GM21723 (cell line): Measurements from ENCODE around the gene SMC6.

ENCODE experiments used
- ATAC-seq: cut with Tn5 transposase; IDR thresholded peaks from one replicate; pipeline ENCODE4 v1.9.1; 2021; ENCODE audit warnings: mild to moderate bottlenecking, moderate library complexity; ENCODE audit not compliant: unreplicated experiment

Gene SMC6

GRCh38 chr2:17719562-17720371 is 33.8 kb downstream of the SMC6 start:
- peak; percentile 76 for ATAC-seq

GRCh38 chr2:17718689-17719088 is 34.9 kb downstream of the SMC6 start:
- no peak for ATAC-seq

DNA sequence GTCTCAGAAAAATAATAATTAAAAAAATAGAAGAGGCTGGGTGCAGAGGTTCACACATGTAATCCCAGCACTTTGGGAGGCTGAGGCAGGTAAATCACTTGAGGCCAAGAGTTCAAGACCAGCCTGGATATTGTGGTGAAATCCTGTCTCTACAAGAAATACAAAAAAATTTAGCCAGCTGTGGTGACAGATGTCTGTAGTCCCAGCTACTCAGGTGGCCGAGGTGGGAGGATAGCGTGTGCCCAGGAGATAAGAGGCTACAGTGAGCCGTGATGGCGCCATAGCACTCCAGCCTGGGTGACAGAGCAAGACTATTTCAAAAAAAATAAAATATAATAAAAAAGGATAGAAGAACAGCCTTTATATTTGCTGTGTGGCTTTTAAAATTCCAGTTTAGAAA is 35.9 kb downstream of the SMC6 start:
- no peak for ATAC-seq

GRCh38 chr2:17713291-17713690 is 40.3 kb downstream of the SMC6 start:
- no peak for ATAC-seq

GRCh38 chr2:17710547-17711248 is 42.9 kb downstream of the SMC6 start:
- ATAC-seq: no peak

- no peak for ATAC-seq
These were observed 43.7 kb downstream of the SMC6 start for GRCh38 chr2:17709897-17710296.

DNA sequence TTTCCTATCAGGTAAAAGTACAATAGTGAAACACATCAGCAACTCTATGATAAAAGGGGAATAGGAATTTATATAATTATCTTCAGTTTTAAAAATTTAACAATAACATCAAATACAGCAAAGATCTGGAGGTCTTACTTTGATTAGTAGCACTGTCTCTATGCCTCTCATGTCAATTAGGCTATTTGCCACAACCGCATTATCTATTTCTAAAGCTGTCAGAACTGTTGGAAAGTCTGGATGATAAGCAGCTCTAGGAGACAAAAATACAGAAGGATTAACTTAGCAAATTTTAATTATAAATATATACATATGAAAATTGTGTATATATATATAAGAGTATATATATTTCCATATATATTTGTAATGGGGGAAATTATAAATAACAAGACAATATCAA is 45.1 kb downstream of the SMC6 start:
- no peak for ATAC-seq

- no peak for ATAC-seq
These were observed 46.8 kb downstream of the SMC6 start for GRCh38 chr2:17706845-17707244.

DNA sequence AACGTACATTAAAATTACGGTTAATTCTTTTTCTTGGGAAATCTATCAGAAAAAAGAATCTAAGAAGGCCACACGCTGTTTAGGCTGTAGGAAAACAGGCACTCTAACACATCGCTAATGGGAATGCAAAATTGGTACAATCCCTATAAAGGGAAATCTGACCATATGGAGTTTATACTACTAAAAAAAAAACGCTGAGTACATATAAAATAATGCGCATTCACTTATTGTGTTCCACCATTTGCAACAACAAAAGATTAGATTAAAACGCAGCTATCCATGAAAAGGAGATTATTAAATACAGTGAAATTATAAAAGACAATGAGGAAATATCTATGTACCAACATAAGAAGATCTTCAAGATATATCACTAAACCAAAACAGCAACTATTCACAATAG is 62.8 kb downstream of the SMC6 start:
- ATAC-seq: no peak

GRCh38 chr2:17689010-17689409 is 64.6 kb downstream of the SMC6 start:
- ATAC-seq: no peak

DNA sequence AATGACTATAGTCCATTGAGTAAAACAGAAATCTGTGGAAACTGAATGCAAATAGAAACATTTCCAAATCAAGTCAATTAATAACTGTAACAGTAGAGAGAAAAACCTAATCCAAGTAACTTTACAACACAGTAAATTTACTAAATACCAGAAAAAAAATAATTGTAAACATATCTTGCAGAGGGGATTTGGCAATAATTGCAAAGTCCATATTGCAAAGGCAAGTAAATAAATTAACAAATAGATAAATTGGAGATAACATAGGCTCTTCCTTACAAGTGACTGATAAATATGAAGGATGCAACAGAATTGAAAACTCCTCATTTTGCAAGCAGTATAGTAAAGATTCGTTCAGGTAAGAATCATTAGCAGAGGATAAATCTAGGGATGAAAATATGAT is 65.0 kb downstream of the SMC6 start:
- no peak for ATAC-seq

DNA sequence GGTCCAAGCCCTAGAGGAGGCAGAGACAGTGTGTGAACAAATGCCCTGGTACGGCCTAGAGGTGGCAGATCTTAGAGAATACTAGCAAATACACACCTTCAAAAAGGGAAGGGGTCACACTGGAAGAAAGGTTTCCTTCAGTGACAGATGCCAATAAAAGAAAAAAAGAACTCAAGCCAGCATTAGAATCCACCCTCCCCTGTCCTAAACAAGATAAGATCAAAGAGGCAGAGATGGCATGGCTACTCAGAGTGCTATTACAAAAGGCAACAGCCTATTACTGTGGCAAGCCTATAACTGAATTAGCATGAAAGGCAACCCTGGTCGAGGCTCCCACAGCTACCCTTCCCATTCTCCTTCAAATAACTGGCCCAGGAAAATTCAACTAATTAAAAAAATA is 69.6 kb downstream of the SMC6 start:
- no peak for ATAC-seq

DNA sequence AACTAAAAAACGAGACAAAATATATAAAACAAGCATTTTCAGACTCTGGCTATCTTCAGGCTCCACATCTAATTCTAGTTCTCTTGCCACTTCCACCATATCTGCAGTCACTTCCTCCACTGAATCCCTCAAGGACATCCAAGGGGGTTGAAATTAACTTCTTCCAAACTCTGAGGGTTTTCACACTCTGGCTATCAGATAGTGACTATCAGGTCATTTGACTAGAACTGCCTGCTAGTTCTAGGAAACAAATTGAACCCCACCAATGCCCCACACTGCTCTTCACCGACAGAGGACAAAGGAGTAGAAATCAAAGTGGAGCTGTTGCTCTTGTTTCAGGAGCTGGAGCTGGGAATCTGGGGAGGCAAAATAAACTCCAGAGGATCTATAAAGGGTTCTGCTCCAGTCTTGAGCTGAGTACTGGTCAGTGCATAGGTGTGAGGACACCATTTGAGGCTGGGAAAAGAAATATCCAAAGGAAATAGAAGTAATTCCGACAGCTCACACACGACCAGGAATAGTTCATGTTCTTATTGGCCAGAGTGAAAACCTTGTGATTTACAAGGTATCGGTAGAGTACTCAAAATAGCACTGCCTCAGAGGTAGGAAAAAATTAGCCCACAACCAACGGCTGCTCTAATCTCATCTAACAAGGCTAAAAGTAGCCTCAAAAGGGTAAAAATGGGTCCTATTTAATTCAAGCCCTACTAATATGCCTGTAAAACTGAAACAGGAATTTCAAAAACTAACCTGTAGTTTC is 71.3 kb downstream of the SMC6 start:
- ATAC-seq: no peak

- no peak for ATAC-seq
These were observed 73.5 kb downstream of the SMC6 start for GRCh38 chr2:17680119-17680518.

DNA sequence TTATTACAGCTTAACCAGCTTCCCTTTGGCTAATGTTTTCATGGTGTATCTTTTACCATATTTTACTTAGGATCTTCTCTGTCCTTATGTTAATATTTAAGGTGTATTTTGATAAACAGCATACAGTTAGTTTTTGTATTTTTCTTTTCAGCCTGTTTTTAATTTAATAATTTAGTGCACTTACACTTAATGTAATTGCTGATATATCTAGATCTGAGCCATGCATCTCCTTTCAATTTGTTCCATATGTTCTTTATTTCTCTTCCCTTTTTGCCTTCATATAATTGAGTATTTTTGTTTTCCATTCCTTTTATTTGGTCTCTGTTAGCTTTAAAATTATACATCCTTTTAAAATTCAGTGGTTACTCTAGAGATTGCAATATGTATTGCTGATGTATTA is 78.8 kb downstream of the SMC6 start:
- ATAC-seq: no peak

- peak; percentile 51 for ATAC-seq
These were observed 80.9 kb downstream of the SMC6 start for GRCh38 chr2:17672583-17673317.

- ATAC-seq: no peak
These were observed 85.7 kb downstream of the SMC6 start for GRCh38 chr2:17667898-17668297.

DNA sequence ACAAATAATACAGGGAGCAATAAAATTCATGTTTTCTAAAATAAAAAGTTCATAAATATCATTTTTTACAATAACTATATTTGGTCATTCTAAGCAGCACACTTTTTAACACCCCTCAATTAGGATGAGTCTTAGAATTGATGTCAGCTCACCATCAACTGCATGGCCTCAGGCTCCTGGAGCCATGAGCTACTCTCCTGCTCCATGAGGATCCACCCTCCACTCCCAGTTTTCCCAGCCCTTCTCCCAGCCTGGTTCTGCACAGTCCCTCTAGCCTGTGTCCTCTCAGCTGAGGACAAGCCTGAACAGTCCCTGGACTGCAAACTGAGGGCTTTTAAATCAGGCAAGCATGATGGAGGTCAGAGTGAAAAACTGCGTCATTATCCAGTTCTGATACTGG is 89.1 kb downstream of the SMC6 start:
- no peak for ATAC-seq

GRCh38 chr2:17662723-17663122 is 90.9 kb downstream of the SMC6 start:
- no peak for ATAC-seq

- ATAC-seq: no peak
These were observed 92.2 kb downstream of the SMC6 start for GRCh38 chr2:17661460-17661859.

- no peak for ATAC-seq
These were observed 93.4 kb downstream of the SMC6 start for GRCh38 chr2:17660219-17660618.
